T1000 (cell line): Measurements from ENCODE around the gene PIGA.
"Not testable (repeated sequence)": the region's sequence is repeated elsewhere in the genome, so short reads cannot be mapped to it uniquely, and the experiment has no call there.

ENCODE experiments used
- DNase-seq: peaks from one replicate; lab custom pipeline; 2025; ENCODE audit warnings: mixed read lengths; lab: John Stamatoyannopoulos, UW

PIGA gene

GRCh38 chrX:15320297-15320696 lies 15.0 kb downstream of the PIGA start:
- DNase-seq: no peak

DNA sequence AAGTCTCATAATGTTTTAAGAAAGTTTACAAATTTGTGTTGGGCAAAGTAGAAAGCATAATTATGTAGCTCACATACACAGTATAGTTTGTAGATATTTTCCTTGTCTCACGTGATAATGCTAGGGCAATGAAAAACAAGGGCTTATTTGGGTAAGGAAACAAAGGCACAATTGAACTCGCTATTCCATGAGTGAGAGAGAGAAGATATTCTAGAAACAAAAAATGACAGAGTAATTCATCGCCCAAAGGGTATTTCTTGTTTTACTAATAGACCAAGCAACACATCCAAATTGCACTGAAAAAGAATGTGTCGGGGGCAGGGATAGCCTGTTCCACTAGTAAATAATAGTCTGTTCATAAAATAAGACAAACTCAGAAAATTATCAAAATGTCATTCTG lies 16.2 kb downstream of the PIGA start:
- DNase-seq: no peak

- DNase-seq: no peak
Observed at GRCh38 chrX:15315509-15315908, 19.8 kb downstream of the PIGA start, which contains the start of gene ASB11. Gene ASB11 (minus strand): TSS chrX:15315640. CDS start chrX:15315605, 35 bp downstream.

DNA sequence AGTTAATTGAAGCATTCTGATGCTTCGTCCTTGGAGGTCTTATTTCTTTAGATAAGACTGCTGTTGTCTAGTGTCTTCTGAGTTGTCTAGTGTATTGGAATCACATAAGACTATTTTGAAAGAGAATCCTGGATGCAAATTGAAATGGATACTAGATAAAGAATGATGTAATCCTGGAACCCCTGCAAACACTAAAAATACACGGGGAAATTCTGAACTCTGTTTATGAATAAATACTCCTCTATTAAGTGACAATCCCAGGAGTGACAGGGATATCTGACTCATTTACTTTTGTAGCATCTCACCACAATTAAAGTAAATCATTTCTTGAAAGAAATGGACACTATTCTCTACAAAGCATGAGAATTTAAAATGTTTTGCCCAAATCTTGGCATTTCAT lies 20.9 kb downstream of the PIGA start:
- DNase-seq: no peak

DNA sequence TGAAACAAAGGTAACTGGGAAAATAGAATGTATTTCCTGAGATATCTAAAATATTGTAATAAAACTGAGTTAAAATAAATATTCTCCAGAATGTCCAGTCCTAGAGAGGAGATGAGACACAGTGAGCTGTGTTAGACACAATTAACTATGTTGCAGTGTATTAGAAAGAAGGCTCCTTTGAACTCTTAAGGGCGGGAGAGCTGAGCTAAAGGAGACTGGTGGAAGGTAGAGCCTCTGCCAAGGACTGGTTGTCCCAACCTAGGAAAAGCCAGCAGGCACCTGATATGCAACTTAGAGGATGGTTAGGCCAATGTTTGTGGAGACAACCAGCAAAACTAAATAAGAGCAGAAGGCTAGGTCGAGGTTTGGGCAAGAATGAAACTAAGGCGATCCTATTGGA lies 24.2 kb downstream of the PIGA start:
- no peak for DNase-seq

GRCh38 chrX:15310117-15310516 lies 25.2 kb downstream of the PIGA start:
- DNase-seq: no peak

DNA sequence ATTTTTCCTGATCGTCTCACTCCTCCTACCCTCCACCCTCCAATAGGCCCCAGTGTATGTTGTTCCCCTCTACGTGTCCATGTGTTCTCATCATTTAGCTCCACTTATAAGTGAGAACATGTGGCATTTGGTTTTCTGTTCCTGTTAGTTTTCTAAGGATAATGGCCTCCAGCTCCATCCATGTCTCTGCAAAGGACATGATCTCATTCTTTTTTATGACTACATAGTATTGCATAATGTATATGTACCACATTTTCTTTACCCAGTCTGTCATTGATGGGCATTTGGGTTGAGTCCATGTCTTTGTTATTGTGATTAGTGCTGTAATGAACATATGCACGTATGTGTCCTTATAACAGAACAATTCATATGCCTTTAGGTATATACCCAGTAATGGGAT lies 29.4 kb downstream of the PIGA start:
- not testable (repeated sequence) for DNase-seq

DNA sequence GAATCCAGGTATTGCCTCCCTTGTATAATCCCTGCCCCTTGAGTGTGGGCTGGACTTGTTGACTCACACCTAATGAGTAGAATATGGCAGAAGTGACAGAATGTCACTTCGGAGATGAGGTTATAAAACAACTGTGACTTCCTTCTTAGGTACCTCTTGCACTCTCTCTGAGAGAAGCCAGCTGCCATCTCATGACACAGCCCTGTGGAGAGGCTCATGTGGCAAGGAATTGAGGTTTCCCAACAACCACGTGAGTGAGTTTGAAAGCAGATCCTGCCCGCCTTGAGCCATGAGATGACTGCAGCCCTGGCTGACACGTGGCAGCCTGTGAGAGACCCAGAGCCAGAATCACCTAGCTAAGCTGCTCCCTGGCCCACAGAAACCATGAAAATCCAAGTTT lies 33.4 kb downstream of the PIGA start:
- no peak for DNase-seq

- DNase-seq: no peak
Observed at GRCh38 chrX:15299941-15300851, 35.1 kb downstream of the PIGA start.

GRCh38 chrX:15298780-15299179 lies 36.5 kb downstream of the PIGA start:
- no peak for DNase-seq

DNA sequence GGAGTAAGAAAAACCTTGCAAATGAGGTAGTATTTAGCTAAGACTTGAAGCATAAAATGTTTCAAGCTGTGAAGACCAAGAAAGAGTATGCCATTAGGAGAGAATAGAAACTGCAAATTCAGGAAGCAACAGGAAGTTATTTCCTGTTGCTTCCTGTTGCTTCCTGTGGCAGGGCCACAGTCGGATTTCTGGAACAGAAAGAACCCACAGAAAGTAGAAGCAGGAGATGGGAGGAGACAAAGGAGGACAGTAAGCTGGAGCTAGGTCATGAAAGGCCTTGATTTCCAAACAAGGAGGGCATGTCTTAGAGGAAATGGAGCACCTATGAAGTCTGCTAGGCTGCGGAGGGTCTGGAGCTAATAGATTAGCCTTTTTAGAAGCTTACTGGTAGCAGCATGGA lies 37.1 kb downstream of the PIGA start:
- DNase-seq: no peak

- no peak for DNase-seq
Observed at GRCh38 chrX:15293451-15293850, 41.9 kb downstream of the PIGA start.

DNA sequence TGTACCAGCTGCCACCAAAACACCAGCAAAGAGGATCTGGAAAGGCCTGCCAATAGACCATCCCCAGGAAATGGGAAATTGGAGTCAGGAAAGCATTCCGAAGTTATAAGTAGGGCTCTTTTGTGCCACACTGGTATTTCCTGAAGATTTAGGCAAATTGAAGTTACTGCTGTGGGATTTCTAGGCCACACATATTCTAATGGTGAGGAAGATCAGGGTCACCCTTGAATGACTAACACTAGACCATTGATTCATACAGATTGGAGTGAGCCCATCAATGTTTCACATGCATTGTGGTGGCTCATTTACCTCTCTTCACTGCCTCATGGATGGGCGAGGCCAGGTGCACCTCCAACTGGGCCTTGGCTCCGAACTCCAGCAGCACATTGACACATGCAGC lies 42.5 kb downstream of the PIGA start:
- DNase-seq: no peak

DNA sequence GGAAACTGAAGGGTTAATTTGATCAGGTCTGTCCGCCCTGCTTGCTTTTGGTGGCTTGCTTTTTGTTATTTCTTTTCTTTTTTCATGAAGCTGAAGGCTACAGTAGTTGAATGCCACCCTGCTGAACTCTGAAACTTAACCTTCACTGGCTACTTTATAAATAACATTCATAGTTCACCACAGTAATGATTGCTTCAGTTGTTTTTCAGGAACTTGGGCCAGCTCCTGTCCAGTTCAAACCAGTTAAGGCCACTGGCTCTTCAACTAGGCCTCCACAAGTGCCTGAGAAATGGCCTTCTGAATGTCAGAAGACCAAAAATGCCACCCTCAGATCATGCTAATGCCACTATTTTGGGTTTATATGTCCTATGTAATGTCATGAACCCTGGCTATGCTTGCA lies 57.7 kb downstream of the PIGA start:
- DNase-seq: no peak

DNA sequence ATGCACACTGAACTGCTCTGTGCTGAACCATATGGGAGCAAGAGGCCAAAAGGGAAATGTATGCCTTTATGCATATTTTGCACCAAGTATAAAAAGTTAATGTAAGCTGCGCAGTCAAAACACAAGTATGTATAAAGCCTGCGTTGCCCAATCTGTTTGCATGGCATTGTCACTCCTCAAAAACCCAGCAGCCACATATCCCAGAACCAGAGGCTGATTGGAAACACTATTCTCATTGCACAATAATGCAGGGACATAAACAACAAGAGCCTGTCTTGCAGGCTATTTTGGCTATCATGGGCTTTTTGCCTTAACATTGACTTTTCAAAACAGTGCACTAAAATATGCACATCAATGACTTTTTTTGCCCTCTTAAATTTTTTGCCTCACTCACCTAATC lies 60.4 kb downstream of the PIGA start:
- no peak for DNase-seq

DNA sequence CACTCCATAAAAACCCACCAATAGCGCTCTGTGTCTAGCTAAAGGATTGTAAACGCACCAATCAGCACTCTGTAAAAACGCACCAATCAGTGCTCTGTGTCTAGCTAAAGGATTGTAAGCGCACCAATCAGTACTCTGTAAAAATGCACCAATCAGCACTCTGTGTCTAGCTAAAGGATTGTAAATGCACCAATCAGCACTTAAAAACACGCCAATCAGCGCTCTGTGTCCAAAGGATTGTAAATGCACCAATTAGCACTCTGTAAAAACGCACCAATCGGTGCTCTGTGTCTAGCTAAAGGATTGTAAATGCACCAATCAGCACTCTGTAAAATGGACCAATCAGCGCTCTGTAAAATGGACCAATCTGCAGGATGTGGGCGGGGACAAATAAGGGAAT lies 62.0 kb downstream of the PIGA start:
- DNase-seq: not testable (repeated sequence)

DNA sequence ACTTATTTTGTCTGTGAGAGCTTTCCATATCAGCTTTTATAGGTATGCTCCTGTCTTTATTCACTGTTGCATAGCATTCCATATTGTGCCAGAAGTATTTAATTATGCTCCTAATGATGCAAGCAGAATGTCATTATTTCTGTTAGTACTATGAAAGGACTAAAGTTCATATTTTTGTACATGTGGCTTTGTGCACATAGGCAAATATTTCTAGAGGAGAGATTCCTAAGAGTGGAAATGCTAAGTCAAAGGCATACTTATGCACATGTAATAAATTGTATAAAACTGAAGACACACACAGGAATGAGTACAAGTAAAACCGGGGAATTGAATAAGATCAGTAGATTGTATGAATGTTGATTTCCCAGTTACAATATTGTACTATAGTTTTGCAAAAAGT lies 63.6 kb downstream of the PIGA start:
- DNase-seq: no peak

DNA sequence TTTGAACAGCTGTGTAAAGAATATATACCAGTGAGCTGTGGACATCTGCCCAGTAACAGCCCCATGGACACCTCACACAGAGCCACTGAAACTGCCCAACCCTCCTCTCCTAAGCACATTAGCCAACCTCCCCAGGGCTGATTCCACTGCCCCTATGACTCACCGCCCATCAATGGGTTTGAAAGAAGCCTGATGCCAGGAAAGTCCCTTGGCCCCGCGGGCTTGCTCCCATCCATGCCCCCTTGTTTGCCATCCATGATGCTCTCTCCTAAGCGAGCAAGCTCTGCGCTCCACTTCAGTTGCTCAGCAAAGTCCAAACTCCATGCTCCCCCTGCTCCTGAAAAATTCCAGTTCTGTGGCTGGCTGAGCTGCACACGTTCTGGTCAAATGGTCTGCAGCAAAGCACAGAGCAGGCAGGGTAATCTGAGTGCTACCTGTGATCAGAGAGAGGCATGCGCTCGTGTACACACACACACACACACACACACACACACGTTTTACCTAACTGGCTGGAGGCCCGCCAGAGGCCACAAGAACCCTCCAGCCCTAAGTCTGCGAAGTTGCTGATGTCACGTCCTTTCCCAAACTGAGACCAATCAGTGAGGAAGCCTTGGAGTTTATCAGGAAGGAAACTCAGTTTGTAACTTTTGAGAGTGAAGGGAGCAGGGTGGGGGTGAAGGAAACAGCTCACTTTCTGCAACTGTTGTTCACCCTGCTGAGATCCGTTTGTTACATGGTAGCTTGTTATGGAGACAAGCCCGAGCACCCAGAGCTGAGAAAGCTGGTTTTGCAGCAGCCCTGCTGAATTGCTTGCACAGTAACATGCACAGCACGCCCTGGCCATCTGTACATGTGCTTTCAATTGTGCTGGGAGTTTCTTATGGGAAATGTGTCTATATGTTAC lies 65.5 kb downstream of the PIGA start, which contains the start of gene ASB9:
TSS of gene ASB9 (minus strand) at position 466 of the 904 bp plus-strand sequence. CDS start at position 257, 209 bp downstream.
- DNase-seq: peak; percentile 51
